HepG2 (cell line): ENCODE data around the gene KIF13A. TPM values are rescaled to one million over a fixed set of nuclear protein-coding genes. Genes with fewer than 3 reads are reported as not detected.
A peak's percentile ranks its signal among the peaks of the same experiment; 100 is the strongest.

Experiments
- ATM ChIP-seq: fragments of 450-650 bp; IDR thresholded peaks from 2 replicates; pipeline ENCODE4 v1.7.1; 2017; ENCODE audit warnings: mild to moderate bottlenecking, borderline replicate concordance
- CAMTA2 ChIP-seq: sonication (generic); formaldehyde crosslinking; IDR thresholded peaks from 2 replicates; pipeline ENCODE4 v1.4.0; 2020; ENCODE audit warnings: mild to moderate bottlenecking, missing genetic modification reagents, borderline replicate concordance
- EP300 ChIP-seq, 3 experiments: sonication (generic) in 1 of 3; formaldehyde crosslinking in 1 of 3; IDR thresholded peaks; 2 replicates each; pipeline versions ENCODE4 v1.5.1 to v1.6.1; 2011 to 2020; ENCODE audit warnings: low read depth in 2 of 3, low read length in 2 of 3, borderline replicate concordance in 1 of 3, improper control_type of control experiment in 1 of 3, mild to moderate bottlenecking in 1 of 3, missing genetic modification reagents in 1 of 3, moderate library complexity in 1 of 3
- GLI4 ChIP-seq: sonication (generic); formaldehyde crosslinking; IDR thresholded peaks from 2 replicates; pipeline ENCODE4 v1.5.1; 2020; ENCODE audit warnings: missing genetic modification reagents, mild to moderate bottlenecking, moderate library complexity, borderline replicate concordance
- HDAC1 ChIP-seq: sonication (generic); formaldehyde crosslinking; IDR thresholded peaks from 2 replicates; pipeline ENCODE4 v1.5.1; 2020; ENCODE audit warnings: mild to moderate bottlenecking, missing genetic modification reagents
- NCOA1 ChIP-seq: sonication (generic); formaldehyde crosslinking; IDR thresholded peaks from 2 replicates; pipeline ENCODE4 v1.9.0; 2021; ENCODE audit warnings: missing genetic modification reagents
- ZNF496 ChIP-seq: sonication (generic); formaldehyde crosslinking; IDR thresholded peaks from 2 replicates; pipeline ENCODE4 v1.8.1; 2023; ENCODE audit warnings: mild to moderate bottlenecking, moderate library complexity, missing genetic modification reagents; ENCODE audit not compliant: insufficient replicate concordance
- polyA plus RNA-seq, 8 experiments: library from polyadenylated mRNA; depleted of rRNA in 3 of 8; stranded (reverse) in 7 of 8; unstranded in 1 of 8; fragments of >200 nt; fragmentation: Illumina TruSeq in 4 of 8; extraction: Trizol in 4 of 8; gene quantifications; 2 replicates each; pipeline versions ENCODE4 v1.2.1 to v1.2.3, GENCODE V29; 2011 to 2016; ENCODE audit warnings: low read depth in 4 of 8, missing spikeins in 1 of 8, mixed read lengths in 1 of 8; ENCODE audit not compliant: insufficient read depth in 1 of 8
- total RNA-seq, 5 experiments: library from RNA; depleted of rRNA; stranded (reverse); fragments of >200 nt; fragmentation: Illumina TruSeq; extraction: Trizol; gene quantifications; 2 replicates each; pipeline ENCODE4 v1.2.3, GENCODE V29; 2016; ENCODE audit warnings: low read depth in 1 of 5
- TF ChIP-seq, protein P1 (sequence below): sonication (generic); formaldehyde crosslinking; IDR thresholded peaks from 2 replicates; pipeline ENCODE4 v1.4.0; 2020; ENCODE audit warnings: missing genetic modification reagents, borderline replicate concordance
- TF ChIP-seq, protein P2 (sequence below): sonication (generic); formaldehyde crosslinking; IDR thresholded peaks from 2 replicates; pipeline ENCODE4 v1.4.0; 2020; ENCODE audit warnings: mild to moderate bottlenecking, missing genetic modification reagents, borderline replicate concordance
- TF ChIP-seq, protein P3 (sequence below): sonication (generic); formaldehyde crosslinking; conservative IDR thresholded peaks from 2 replicates; pipeline ENCODE4 v1.4.0; 2020; ENCODE audit warnings: mild to moderate bottlenecking, missing genetic modification reagents, moderate library complexity
- TF ChIP-seq, protein P4 (sequence below): sonication (generic); formaldehyde crosslinking; IDR thresholded peaks from 2 replicates; pipeline ENCODE4 v1.8.1; 2023; ENCODE audit warnings: mild to moderate bottlenecking, moderate library complexity, missing genetic modification reagents
- TF ChIP-seq, protein P5 (sequence below): fragments of 450-650 bp; IDR thresholded peaks from 2 replicates; pipeline ENCODE4 v1.6.1; 2016
- TF ChIP-seq, protein P6 (sequence below): sonication (generic); formaldehyde crosslinking; IDR thresholded peaks from 2 replicates; pipeline ENCODE4 v1.8.1; 2023; ENCODE audit warnings: missing genetic modification reagents, mild to moderate bottlenecking, borderline replicate concordance

The KIF13A gene
- total and polyA plus RNA-seq, 2 of the 13 experiments (the other 11 are each of a cell fraction or from before 2014, with no cell fraction given), result 21.1 to 37.2 TPM

DNA sequence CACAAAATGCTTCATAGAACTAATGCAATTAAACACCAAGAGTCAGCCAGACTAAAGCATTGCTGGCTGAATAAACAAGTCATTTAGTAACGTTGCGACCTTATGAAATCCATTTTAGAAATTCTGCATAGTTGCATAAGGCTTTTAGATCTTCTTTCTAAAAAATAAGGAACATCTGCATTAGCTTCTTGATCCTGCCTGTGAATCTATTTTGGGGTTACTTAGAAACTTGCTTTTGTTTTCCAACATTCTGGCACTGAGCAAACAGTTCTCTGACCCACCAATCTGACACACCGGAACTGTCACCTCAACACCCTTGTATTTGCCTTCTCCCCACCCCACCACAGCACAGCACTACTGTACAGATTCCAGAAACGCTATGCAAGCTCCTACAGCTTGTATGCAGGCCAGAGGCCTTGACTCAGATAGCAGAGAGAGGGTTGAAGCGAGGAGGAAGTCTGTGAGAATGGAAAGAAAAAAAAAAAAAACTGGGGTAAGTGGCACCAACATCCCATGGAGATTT is 55.0 kb downstream of the KIF13A start (continued):
- TF ChIP-seq, protein P1, sequence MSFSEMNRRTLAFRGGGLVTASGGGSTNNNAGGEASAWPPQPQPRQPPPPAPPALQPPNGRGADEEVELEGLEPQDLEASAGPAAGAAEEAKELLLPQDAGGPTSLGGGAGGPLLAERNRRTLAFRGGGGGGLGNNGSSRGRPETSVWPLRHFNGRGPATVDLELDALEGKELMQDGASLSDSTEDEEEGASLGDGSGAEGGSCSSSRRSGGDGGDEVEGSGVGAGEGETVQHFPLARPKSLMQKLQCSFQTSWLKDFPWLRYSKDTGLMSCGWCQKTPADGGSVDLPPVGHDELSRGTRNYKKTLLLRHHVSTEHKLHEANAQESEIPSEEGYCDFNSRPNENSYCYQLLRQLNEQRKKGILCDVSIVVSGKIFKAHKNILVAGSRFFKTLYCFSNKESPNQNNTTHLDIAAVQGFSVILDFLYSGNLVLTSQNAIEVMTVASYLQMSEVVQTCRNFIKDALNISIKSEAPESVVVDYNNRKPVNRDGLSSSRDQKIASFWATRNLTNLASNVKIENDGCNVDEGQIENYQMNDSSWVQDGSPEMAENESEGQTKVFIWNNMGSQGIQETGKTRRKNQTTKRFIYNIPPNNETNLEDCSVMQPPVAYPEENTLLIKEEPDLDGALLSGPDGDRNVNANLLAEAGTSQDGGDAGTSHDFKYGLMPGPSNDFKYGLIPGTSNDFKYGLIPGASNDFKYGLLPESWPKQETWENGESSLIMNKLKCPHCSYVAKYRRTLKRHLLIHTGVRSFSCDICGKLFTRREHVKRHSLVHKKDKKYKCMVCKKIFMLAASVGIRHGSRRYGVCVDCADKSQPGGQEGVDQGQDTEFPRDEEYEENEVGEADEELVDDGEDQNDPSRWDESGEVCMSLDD, result 0 out of 2 replicates have a peak, but pooled peaks have one; percentile 19
- TF ChIP-seq, protein P2, sequence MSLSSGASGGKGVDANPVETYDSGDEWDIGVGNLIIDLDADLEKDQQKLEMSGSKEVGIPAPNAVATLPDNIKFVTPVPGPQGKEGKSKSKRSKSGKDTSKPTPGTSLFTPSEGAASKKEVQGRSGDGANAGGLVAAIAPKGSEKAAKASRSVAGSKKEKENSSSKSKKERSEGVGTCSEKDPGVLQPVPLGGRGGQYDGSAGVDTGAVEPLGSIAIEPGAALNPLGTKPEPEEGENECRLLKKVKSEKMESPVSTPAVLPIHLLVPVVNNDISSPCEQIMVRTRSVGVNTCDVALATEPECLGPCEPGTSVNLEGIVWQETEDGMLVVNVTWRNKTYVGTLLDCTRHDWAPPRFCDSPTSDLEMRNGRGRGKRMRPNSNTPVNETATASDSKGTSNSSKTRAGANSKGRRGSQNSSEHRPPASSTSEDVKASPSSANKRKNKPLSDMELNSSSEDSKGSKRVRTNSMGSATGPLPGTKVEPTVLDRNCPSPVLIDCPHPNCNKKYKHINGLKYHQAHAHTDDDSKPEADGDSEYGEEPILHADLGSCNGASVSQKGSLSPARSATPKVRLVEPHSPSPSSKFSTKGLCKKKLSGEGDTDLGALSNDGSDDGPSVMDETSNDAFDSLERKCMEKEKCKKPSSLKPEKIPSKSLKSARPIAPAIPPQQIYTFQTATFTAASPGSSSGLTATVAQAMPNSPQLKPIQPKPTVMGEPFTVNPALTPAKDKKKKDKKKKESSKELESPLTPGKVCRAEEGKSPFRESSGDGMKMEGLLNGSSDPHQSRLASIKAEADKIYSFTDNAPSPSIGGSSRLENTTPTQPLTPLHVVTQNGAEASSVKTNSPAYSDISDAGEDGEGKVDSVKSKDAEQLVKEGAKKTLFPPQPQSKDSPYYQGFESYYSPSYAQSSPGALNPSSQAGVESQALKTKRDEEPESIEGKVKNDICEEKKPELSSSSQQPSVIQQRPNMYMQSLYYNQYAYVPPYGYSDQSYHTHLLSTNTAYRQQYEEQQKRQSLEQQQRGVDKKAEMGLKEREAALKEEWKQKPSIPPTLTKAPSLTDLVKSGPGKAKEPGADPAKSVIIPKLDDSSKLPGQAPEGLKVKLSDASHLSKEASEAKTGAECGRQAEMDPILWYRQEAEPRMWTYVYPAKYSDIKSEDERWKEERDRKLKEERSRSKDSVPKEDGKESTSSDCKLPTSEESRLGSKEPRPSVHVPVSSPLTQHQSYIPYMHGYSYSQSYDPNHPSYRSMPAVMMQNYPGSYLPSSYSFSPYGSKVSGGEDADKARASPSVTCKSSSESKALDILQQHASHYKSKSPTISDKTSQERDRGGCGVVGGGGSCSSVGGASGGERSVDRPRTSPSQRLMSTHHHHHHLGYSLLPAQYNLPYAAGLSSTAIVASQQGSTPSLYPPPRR (CRISPR knock-in tag), result peak; percentile 86; the same call in 1 of the 2 replicates
- TF ChIP-seq, protein P3, sequence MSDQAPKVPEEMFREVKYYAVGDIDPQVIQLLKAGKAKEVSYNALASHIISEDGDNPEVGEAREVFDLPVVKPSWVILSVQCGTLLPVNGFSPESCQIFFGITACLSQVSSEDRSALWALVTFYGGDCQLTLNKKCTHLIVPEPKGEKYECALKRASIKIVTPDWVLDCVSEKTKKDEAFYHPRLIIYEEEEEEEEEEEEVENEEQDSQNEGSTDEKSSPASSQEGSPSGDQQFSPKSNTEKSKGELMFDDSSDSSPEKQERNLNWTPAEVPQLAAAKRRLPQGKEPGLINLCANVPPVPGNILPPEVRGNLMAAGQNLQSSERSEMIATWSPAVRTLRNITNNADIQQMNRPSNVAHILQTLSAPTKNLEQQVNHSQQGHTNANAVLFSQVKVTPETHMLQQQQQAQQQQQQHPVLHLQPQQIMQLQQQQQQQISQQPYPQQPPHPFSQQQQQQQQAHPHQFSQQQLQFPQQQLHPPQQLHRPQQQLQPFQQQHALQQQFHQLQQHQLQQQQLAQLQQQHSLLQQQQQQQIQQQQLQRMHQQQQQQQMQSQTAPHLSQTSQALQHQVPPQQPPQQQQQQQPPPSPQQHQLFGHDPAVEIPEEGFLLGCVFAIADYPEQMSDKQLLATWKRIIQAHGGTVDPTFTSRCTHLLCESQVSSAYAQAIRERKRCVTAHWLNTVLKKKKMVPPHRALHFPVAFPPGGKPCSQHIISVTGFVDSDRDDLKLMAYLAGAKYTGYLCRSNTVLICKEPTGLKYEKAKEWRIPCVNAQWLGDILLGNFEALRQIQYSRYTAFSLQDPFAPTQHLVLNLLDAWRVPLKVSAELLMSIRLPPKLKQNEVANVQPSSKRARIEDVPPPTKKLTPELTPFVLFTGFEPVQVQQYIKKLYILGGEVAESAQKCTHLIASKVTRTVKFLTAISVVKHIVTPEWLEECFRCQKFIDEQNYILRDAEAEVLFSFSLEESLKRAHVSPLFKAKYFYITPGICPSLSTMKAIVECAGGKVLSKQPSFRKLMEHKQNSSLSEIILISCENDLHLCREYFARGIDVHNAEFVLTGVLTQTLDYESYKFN (CRISPR knock-in tag), result peak; percentile 95
- no peak for TF ChIP-seq NCOA1
- TF ChIP-seq CAMTA2 (CRISPR knock-in tag), result no peak
- no peak for TF ChIP-seq ATM
- TF ChIP-seq EP300 (IDR thresholded peaks at IDR 0.05; ENCODE audit: low read depth in 2 of 2, low read length in 2 of 2), result peak in 1 of 2 experiments; percentile 79; a peak in 2 of 4 replicates
- TF ChIP-seq EP300 (CRISPR knock-in tag; IDR thresholded peaks at IDR 0.05; ENCODE audit: borderline replicate concordance), result peak; percentile 83
- no peak for TF ChIP-seq ZNF496 (CRISPR knock-in tag)
- TF ChIP-seq, protein P4, sequence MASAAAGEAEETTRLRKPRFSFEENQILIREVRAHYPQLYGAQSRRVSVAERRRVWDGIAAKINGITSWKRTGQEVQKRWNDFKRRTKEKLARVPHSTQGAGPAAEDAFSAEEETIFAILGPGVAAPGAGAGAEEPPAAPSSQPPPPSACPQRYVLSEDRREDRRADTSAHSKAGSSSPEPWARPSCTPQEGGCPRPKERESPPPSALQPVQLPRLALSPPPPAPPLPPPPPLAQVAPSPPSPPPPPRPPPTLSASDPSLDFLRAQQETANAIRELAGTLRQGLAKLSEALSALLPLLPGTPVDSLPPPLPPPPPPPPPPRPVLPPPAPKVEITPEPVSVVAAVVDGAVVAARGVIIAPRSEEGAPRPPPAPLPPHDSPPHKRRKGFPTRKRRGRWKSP (CRISPR knock-in tag), result no peak
- TF ChIP-seq GLI4 (CRISPR knock-in tag), result no peak
- TF ChIP-seq, protein P5, sequence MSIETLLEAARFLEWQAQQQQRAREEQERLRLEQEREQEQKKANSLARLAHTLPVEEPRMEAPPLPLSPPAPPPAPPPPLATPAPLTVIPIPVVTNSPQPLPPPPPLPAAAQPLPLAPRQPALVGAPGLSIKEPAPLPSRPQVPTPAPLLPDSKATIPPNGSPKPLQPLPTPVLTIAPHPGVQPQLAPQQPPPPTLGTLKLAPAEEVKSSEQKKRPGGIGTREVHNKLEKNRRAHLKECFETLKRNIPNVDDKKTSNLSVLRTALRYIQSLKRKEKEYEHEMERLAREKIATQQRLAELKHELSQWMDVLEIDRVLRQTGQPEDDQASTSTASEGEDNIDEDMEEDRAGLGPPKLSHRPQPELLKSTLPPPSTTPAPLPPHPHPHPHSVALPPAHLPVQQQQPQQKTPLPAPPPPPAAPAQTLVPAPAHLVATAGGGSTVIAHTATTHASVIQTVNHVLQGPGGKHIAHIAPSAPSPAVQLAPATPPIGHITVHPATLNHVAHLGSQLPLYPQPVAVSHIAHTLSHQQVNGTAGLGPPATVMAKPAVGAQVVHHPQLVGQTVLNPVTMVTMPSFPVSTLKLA, result no peak
- TF ChIP-seq HDAC1 (CRISPR knock-in tag), result peak; percentile 95
- TF ChIP-seq, protein P6, sequence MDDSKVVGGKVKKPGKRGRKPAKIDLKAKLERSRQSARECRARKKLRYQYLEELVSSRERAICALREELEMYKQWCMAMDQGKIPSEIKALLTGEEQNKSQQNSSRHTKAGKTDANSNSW, result no peak
